Omental fat pad (tissue), 4 donors: ENCODE measurements around the gene DVL1. TPM values are rescaled to one million over a fixed set of nuclear protein-coding genes. Genes with fewer than 3 reads are reported as not detected.
"Not testable (repeated sequence)": the region's sequence is repeated elsewhere in the genome, so short reads cannot be mapped to it uniquely, and the experiment has no call there.

Source experiments
- ATAC-seq: fragments of 150-250 bp; one replicate; pipeline ENCODE4 v1.9.1; 2016; ENCODE audit warnings: mild to moderate bottlenecking, moderate library complexity; ENCODE audit not compliant: low FRiP score
- DNase-seq: peaks from one replicate; pipeline ENCODE4 v3.0.0-alpha.2; 2019; ENCODE audit warnings: low spot score
- CTCF ChIP-seq, 3 donors: fragments of 450-650 bp; IDR thresholded peaks; one replicate each; pipeline ENCODE4 v1.5.1; 2016 to 2017; ENCODE audit warnings: antibody characterized with exemption in 3 of 3, mild to moderate bottlenecking in 3 of 3, moderate library complexity in 2 of 3
- total RNA-seq, 4 donors: library from RNA; depleted of rRNA; stranded (reverse); fragments of >200 nt; gene quantifications; one replicate each; pipeline ENCODE4 v1.1.0, GENCODE V29; 2016

Gene DVL1
- total RNA-seq, 4 donors from 2014 or later = 56.6 to 65.0 (median 61.8) TPM

DNA sequence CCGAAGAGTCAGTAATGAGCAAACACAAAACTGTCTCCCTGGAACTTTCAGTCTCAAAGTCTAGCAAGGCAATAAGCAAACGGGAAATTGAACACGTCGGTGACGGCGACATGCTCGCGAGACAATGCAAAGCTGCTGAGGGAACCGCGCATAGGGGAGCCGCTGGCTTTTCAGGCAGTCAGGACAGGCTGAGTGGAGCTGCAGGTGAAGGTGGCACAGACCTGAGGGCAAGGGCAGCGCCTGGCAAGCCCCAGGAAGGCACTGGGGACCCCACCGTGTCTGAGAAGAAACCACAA is 29.6 kb downstream of the DVL1 start:
- no peak for DNase-seq
- no peak for TF ChIP-seq CTCF (IDR thresholded peaks at IDR 0.05)
- ATAC-seq = no peak

DNA sequence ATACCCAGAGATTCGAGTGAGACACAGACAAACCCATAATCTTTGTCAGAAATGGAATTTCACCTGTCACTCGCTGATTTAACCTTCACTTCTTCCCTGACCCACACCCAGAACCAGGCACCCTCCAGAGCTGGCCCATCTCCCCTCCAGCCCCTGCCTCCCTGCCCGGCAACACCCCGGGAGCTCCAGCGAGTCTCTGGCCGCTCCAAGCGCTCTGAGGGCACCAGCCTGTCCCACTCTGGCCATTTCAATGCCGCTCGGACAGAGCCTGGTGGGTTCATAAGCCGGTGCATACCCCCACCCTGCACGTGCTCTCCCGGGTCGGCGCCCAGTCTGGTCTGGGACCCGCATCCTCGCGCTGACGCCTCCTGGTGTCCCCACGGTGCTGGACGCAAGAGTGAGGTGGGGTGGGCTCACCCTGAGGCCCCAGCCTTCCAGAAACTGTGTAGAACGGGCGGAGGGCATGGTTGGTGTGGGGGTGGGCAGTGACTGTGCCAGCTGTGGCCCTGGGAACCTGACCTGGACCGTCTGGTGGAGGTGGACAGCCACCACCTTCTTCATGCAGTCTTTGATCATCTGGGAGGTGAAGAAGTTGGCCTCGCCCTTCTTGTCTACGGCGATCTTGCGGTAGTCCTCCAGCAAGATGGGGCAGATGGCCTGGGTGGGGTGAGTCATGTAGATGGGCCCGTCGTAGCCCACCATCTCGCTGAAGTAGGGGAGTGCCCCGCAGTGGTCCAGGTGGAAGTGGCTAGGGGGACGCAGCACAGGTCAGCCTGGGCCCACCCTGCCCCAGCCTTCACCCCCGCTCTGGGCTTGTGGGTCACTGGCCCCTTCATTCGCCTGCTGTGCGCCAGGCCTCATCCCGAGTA is 30.2 kb downstream of the DVL1 start:
- ATAC-seq (no peak), DNase-seq (no peak)

GRCh38 chr1:1318131-1318652 is 31.0 kb downstream of the DVL1 start:
- ATAC-seq = peak; percentile 76
- DNase-seq = peak; percentile 44
- TF ChIP-seq CTCF (IDR thresholded peaks at IDR 0.05) = no peak

More for the DNA sequence above, 30.2 kb downstream of the DVL1 start:
- TF ChIP-seq CTCF (IDR thresholded peaks at IDR 0.05) = no peak

DNA sequence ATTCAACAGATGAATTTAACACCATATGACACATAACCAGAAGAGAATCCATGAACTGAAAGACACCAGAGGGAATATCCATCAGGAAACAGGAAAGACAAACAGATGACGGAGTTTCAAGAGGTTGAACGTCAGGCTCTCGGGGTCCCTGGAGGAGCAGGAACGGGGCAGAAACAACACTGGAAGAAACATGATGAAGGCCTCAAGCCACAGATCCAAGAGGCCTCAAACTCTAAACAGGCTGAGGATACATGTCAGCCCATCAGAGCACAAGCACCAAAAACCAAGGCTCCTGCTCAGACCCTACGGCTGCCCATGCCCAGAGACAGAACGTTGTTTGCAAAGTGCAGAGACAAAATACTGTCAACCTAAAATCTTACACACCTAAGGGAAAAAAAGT is 31.8 kb downstream of the DVL1 start:
- no peak for TF ChIP-seq CTCF (IDR thresholded peaks at IDR 0.05)
- ATAC-seq (no peak), DNase-seq (no peak)

- not testable (repeated sequence) for DNase-seq, ATAC-seq
Observed at GRCh38 chr1:1316199-1316598, 33.0 kb downstream of the DVL1 start.

DNA sequence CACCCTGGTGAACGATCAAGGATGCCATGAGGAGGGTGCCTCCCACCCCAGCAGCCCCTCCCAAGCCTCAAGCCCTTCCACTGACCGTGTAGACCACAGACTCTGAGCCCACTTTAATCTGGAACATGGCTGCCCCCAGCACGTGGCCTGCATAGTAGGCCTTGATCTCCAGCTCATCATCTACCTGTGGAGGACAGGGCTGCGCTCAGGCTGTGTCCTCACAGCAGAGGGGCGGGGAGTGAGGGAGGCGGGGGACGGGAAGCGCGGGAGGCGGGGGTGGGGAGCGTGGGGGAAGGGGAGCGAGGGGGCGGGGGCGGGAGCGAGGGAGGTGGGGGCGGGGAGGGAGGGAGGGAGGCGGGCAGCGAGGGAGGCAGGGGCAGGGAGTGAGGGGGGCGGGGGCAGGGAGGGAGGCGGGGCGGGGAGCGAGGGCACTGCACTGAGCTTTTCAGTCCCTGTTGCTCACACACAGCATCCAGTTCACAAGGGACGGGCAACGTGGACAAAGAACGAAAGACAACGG is 33.7 kb downstream of the DVL1 start:
- no peak for ATAC-seq
- DNase-seq = no peak

More for the DNA sequence above, 33.7 kb downstream of the DVL1 start:
- no peak for TF ChIP-seq CTCF (IDR thresholded peaks at IDR 0.05)
